ENCODE results near the gene ZFYVE28.

ZFYVE28 gene

GRCh38 chr4:2256156-2256731, 162.2 kb downstream of the ZFYVE28 start:
- DNase-seq = no peak

GRCh38 chr4:2255501-2256155, 162.8 kb downstream of the ZFYVE28 start:
- DNase-seq = no peak

GRCh38 chr4:2254665-2255500, 163.6 kb downstream of the ZFYVE28 start:
- no peak for DNase-seq

GRCh38 chr4:2253160-2254084, 165.0 kb downstream of the ZFYVE28 start:
- no peak for DNase-seq

- no peak for DNase-seq
Observed at GRCh38 chr4:2252530-2253091, 165.8 kb downstream of the ZFYVE28 start.

- DNase-seq = no peak
Observed at GRCh38 chr4:2251795-2252529, 166.5 kb downstream of the ZFYVE28 start.

- DNase-seq = no peak
Observed at GRCh38 chr4:2251073-2251794, 167.2 kb downstream of the ZFYVE28 start.

- no peak for DNase-seq
Observed at GRCh38 chr4:2250357-2251072, 167.9 kb downstream of the ZFYVE28 start.

GRCh38 chr4:2249526-2250356, 168.7 kb downstream of the ZFYVE28 start:
- DNase-seq = no peak

GRCh38 chr4:2248821-2249261, 169.6 kb downstream of the ZFYVE28 start:
- DNase-seq = no peak

- no peak for DNase-seq
Observed at GRCh38 chr4:2248044-2248780, 170.2 kb downstream of the ZFYVE28 start.

- no peak for DNase-seq
Observed at GRCh38 chr4:2247128-2248043, 171.1 kb downstream of the ZFYVE28 start.

- DNase-seq = no peak
Observed at GRCh38 chr4:2246384-2247127, 171.9 kb downstream of the ZFYVE28 start.

GRCh38 chr4:2245787-2246275, 172.6 kb downstream of the ZFYVE28 start:
- no peak for DNase-seq

GRCh38 chr4:2245057-2245786, 173.2 kb downstream of the ZFYVE28 start:
- DNase-seq = no peak
